Measurements from ENCODE around the gene CD74.

DNA sequence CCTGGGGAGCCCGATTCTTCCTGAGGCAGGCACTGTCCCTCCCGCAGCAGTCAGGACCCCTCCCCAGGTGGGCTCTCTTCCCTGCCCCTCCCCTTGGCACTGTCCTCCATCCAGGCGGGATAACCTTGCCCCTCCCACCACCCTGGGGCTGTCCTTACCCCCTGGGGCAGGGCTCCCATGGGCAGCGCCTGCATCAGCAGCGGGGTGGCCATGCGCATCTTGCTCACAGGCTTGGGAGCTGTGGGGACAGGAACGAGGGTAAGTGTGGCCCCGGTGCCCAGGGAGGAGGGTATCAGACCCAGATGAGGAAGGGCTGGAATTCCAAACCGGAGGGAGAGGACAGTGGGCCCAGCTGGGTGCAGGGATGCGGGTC lies 6.0 kb downstream of the CD74 start:
- TF ChIP-seq, protein P1, sequence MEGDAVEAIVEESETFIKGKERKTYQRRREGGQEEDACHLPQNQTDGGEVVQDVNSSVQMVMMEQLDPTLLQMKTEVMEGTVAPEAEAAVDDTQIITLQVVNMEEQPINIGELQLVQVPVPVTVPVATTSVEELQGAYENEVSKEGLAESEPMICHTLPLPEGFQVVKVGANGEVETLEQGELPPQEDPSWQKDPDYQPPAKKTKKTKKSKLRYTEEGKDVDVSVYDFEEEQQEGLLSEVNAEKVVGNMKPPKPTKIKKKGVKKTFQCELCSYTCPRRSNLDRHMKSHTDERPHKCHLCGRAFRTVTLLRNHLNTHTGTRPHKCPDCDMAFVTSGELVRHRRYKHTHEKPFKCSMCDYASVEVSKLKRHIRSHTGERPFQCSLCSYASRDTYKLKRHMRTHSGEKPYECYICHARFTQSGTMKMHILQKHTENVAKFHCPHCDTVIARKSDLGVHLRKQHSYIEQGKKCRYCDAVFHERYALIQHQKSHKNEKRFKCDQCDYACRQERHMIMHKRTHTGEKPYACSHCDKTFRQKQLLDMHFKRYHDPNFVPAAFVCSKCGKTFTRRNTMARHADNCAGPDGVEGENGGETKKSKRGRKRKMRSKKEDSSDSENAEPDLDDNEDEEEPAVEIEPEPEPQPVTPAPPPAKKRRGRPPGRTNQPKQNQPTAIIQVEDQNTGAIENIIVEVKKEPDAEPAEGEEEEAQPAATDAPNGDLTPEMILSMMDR (IDR thresholded peaks at IDR 0.05): no peak
- TF ChIP-seq ZNF302 (CRISPR knock-in tag; IDR thresholded peaks at IDR 0.05): no peak
- no peak for TF ChIP-seq PHF8 (IDR thresholded peaks at IDR 0.05; ENCODE audit: borderline replicate concordance, low read depth)
- TF ChIP-seq JUNB (IDR thresholded peaks at IDR 0.05): no peak
- no peak for TF ChIP-seq POLR2A (IDR thresholded peaks at IDR 0.05; ENCODE audit: low read length)
- no peak for TF ChIP-seq EP300 (IDR thresholded peaks at IDR 0.05)
- TF ChIP-seq SMC3 (IDR thresholded peaks at IDR 0.05): no peak
- TF ChIP-seq, protein P2, sequence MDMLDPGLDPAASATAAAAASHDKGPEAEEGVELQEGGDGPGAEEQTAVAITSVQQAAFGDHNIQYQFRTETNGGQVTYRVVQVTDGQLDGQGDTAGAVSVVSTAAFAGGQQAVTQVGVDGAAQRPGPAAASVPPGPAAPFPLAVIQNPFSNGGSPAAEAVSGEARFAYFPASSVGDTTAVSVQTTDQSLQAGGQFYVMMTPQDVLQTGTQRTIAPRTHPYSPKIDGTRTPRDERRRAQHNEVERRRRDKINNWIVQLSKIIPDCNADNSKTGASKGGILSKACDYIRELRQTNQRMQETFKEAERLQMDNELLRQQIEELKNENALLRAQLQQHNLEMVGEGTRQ (IDR thresholded peaks at IDR 0.05): no peak
- TF ChIP-seq HOXA7 (CRISPR knock-in tag; IDR thresholded peaks at IDR 0.05): no peak
- TF ChIP-seq KDM1A (IDR thresholded peaks at IDR 0.05; ENCODE audit: low read depth): no peak
- no peak for TF ChIP-seq BHLHE40 (IDR thresholded peaks at IDR 0.05; ENCODE audit: low read depth, low read length)

All from A549 (cell line).